WTC11 (cell line): ENCODE data around the gene MEGF6. TPM values are rescaled to one million over a fixed set of nuclear protein-coding genes. Genes with fewer than 3 reads are reported as not detected.
A peak's percentile ranks its signal among the peaks of the same experiment; 100 is the strongest.

ENCODE experiments used
- ATAC-seq: fragments of 200-7000 bp; cut with Tn5 transposase; 2 replicates; pipeline ENCODE4 v1.10.0; 2021; ENCODE audit warnings: mild to moderate bottlenecking, moderate library complexity
- CTCF ChIA-PET: fragments of 300-600 bp; sonication (Branson Sonifier 250); formaldehyde crosslinking; loops from one replicate; lab custom pipeline; 2021; ENCODE audit warnings: antibody characterized with exemption; lab: Charles Lee
- POLR2A ChIA-PET: fragments of 350-600 bp; sonication (Branson Sonifier 250); formaldehyde crosslinking; loops from one replicate; lab custom pipeline; 2021; ENCODE audit warnings: antibody characterized with exemption; lab: Charles Lee
- DNase-seq: peaks from one replicate; pipeline ENCODE4 v3.0.0; 2021; ENCODE audit warnings: low spot score
- H3K27ac Mint-ChIP-seq: 2 replicates; pipeline ENCODE4 v1.8.0; 2021; ENCODE audit warnings: mixed read lengths
- H3K27me3 Mint-ChIP-seq: 2 replicates; pipeline ENCODE4 v1.8.0; 2021; ENCODE audit warnings: low read depth, mild to moderate bottlenecking, moderate library complexity, mixed read lengths
- H3K36me3 Mint-ChIP-seq: 2 replicates; pipeline ENCODE4 v1.8.0; 2021; ENCODE audit warnings: mixed read lengths
- H3K4me1 Mint-ChIP-seq: 2 replicates; pipeline ENCODE4 v1.8.0; 2022; ENCODE audit warnings: mixed read lengths
- H3K4me3 Mint-ChIP-seq: 2 replicates; pipeline ENCODE4 v1.8.0; 2021; ENCODE audit warnings: mild to moderate bottlenecking, moderate library complexity, mixed read lengths
- H3K9me3 Mint-ChIP-seq: 2 replicates; pipeline ENCODE4 v1.8.0; 2021; ENCODE audit warnings: mixed read lengths
- AFF4 ChIP-seq: sonication (generic); formaldehyde crosslinking; IDR thresholded peaks from 2 replicates; pipeline ENCODE4 v1.8.1; 2023; ENCODE audit warnings: mild to moderate bottlenecking, missing genetic modification reagents, borderline replicate concordance
- CREB1 ChIP-seq: sonication (generic); formaldehyde crosslinking; IDR thresholded peaks from 2 replicates; pipeline ENCODE4 v1.8.0; 2023; ENCODE audit warnings: mild to moderate bottlenecking, missing genetic modification reagents
- CREM ChIP-seq: sonication (generic); formaldehyde crosslinking; IDR thresholded peaks from 2 replicates; pipeline ENCODE4 v1.8.1; 2022; ENCODE audit warnings: mild to moderate bottlenecking, missing genetic modification reagents, moderate library complexity
- FOXK1 ChIP-seq: sonication (generic); formaldehyde crosslinking; IDR thresholded peaks from 2 replicates; pipeline ENCODE4 v1.8.0; 2022; ENCODE audit warnings: mild to moderate bottlenecking, moderate library complexity, missing genetic modification reagents
- FOXP1 ChIP-seq: sonication (generic); formaldehyde crosslinking; IDR thresholded peaks from 2 replicates; pipeline ENCODE4 v1.8.0; 2022; ENCODE audit warnings: missing genetic modification reagents, mild to moderate bottlenecking, moderate library complexity, borderline replicate concordance
- GABPB1 ChIP-seq: sonication (generic); formaldehyde crosslinking; IDR thresholded peaks from 2 replicates; pipeline ENCODE4 v1.8.1; 2023; ENCODE audit warnings: mild to moderate bottlenecking, missing genetic modification reagents
- NFE2L1 ChIP-seq: sonication (generic); formaldehyde crosslinking; IDR thresholded peaks from 2 replicates; pipeline ENCODE4 v1.8.1; 2023; ENCODE audit warnings: missing genetic modification reagents
- NR2C2 ChIP-seq: sonication (generic); formaldehyde crosslinking; IDR thresholded peaks from 2 replicates; pipeline ENCODE4 v1.8.0; 2022; ENCODE audit warnings: mild to moderate bottlenecking, missing genetic modification reagents
- SMAD3 ChIP-seq: sonication (generic); formaldehyde crosslinking; IDR thresholded peaks from 2 replicates; pipeline ENCODE4 v1.8.0; 2022; ENCODE audit warnings: missing genetic modification reagents, mild to moderate bottlenecking, borderline replicate concordance
- SMAD4 ChIP-seq: sonication (generic); formaldehyde crosslinking; IDR thresholded peaks from 2 replicates; pipeline ENCODE4 v1.8.0; 2022; ENCODE audit warnings: mild to moderate bottlenecking, missing genetic modification reagents
- SOX15 ChIP-seq: fragments of 250-450 bp; sonication (Bioruptor Pico); IDR thresholded peaks from 2 replicates; pipeline ENCODE4 v1.9.0; 2021; ENCODE audit warnings: mild to moderate bottlenecking
- TCF7 ChIP-seq: sonication (generic); formaldehyde crosslinking; IDR thresholded peaks from 2 replicates; pipeline ENCODE4 v1.8.0; 2022; ENCODE audit warnings: mild to moderate bottlenecking, low read depth, missing genetic modification reagents, moderate library complexity
- ZNF138 ChIP-seq: sonication (generic); formaldehyde crosslinking; conservative IDR thresholded peaks from 2 replicates; pipeline ENCODE4 v1.8.1; 2022; ENCODE audit warnings: mild to moderate bottlenecking, moderate library complexity, missing genetic modification reagents
- ZNF423 ChIP-seq: fragments of 250-450 bp; sonication (Bioruptor Pico); IDR thresholded peaks from 2 replicates; pipeline ENCODE4 v2.1.2; 2022; ENCODE audit warnings: mild to moderate bottlenecking, moderate library complexity
- total RNA-seq: library from RNA; stranded (reverse); gene quantifications from 3 replicates; pipeline ENCODE4 v1.2.3, GENCODE V29; 2021
- TF ChIP-seq, protein P1 (sequence below): sonication (generic); formaldehyde crosslinking; IDR thresholded peaks from 2 replicates; pipeline ENCODE4 v1.8.0; 2023; ENCODE audit warnings: mild to moderate bottlenecking, missing genetic modification reagents
- TF ChIP-seq, protein P2 (sequence below): sonication (generic); formaldehyde crosslinking; IDR thresholded peaks from 2 replicates; pipeline ENCODE4 v1.8.0; 2023; ENCODE audit warnings: missing genetic modification reagents, mild to moderate bottlenecking, borderline replicate concordance
- TF ChIP-seq, protein P3 (sequence below): sonication (generic); formaldehyde crosslinking; IDR thresholded peaks from 2 replicates; pipeline ENCODE4 v1.8.1; 2022; ENCODE audit warnings: missing genetic modification reagents, borderline replicate concordance
- TF ChIP-seq, protein P4 (sequence below): sonication (generic); formaldehyde crosslinking; IDR thresholded peaks from 2 replicates; pipeline ENCODE4 v1.8.1; 2023; ENCODE audit warnings: mild to moderate bottlenecking, missing genetic modification reagents
- TF ChIP-seq, protein P5 (sequence below): sonication (generic); formaldehyde crosslinking; IDR thresholded peaks from 2 replicates; pipeline ENCODE4 v1.8.1; 2022; ENCODE audit warnings: mild to moderate bottlenecking, missing genetic modification reagents, moderate library complexity, borderline replicate concordance
- TF ChIP-seq, protein P6 (sequence below): sonication (generic); formaldehyde crosslinking; IDR thresholded peaks from 2 replicates; pipeline ENCODE4 v1.8.1; 2022; ENCODE audit warnings: low read depth, missing genetic modification reagents, borderline replicate concordance

MEGF6 gene
- total RNA-seq, 1 experiment from 2014 or later, result 24.9 TPM

DNA sequence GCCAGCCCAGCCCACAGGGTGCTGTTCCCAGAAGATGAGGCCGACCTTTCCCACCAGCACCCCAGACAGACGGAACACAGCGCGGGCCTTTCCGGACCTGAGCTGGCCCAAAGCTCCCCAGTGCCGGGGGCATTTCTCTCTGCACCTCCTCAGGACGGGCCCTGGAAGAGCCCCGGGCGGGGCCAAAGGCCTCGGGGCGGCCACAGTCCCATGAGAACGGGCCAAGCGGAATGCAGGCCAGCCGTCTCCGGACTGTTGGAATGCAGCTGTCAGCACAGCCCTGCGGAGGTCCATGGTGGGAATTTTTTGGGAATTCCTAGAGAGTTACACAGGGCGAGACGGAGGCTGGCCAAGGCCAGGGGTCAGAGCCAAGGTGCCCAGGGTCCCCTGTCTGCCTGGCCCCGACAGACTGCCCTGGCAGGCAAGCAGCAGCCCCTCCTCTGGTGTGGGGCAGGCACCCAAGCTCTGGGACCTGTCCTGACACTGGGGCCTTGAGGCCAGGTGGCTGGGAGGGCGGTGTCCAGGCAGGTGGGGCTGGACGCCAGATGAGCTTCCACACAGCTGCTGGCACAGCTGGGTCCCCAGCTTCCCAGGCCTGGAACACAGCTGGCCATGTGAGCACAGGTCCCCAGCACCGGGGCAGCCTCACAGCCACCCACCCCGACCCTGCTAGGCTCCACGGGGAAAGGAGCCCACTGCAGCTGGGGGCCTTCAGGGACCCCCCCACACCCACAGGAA lies 63.0 kb downstream of the MEGF6 start:
- no peaks in the 10 kb centered on the region for H3K27me3 Mint-ChIP-seq
- ChIA-PET POLR2A (no interaction called here), CTCF (interaction anchor here (0.9 to 2.2 kb wide), 6 partner anchors 17 to 123 kb away, joined by 3 to 9 read pairs (median 4); no protein-coding TSS in a partner anchor)
- ATAC-seq (0 out of 2 replicates have a peak, but pooled peaks have one; percentile 12), DNase-seq (peak; percentile 34)
- H3K36me3 Mint-ChIP-seq, result no peaks in the 10 kb centered on the region
- H3K4me1 Mint-ChIP-seq, result no peaks in the 10 kb centered on the region
- H3K4me3 Mint-ChIP-seq, result no peak overlapping the region
- TF ChIP-seq NFE2L1 (CRISPR knock-in tag), result no peak
- no peak for TF ChIP-seq NR2C2 (CRISPR knock-in tag)
- TF ChIP-seq AFF4 (CRISPR knock-in tag), result no peak
- TF ChIP-seq SMAD3 (CRISPR knock-in tag), result no peak
- TF ChIP-seq, protein P1, sequence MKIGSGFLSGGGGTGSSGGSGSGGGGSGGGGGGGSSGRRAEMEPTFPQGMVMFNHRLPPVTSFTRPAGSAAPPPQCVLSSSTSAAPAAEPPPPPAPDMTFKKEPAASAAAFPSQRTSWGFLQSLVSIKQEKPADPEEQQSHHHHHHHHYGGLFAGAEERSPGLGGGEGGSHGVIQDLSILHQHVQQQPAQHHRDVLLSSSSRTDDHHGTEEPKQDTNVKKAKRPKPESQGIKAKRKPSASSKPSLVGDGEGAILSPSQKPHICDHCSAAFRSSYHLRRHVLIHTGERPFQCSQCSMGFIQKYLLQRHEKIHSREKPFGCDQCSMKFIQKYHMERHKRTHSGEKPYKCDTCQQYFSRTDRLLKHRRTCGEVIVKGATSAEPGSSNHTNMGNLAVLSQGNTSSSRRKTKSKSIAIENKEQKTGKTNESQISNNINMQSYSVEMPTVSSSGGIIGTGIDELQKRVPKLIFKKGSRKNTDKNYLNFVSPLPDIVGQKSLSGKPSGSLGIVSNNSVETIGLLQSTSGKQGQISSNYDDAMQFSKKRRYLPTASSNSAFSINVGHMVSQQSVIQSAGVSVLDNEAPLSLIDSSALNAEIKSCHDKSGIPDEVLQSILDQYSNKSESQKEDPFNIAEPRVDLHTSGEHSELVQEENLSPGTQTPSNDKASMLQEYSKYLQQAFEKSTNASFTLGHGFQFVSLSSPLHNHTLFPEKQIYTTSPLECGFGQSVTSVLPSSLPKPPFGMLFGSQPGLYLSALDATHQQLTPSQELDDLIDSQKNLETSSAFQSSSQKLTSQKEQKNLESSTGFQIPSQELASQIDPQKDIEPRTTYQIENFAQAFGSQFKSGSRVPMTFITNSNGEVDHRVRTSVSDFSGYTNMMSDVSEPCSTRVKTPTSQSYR, result no peak
- TF ChIP-seq SMAD4 (CRISPR knock-in tag), result no peak
- TF ChIP-seq, protein P2, sequence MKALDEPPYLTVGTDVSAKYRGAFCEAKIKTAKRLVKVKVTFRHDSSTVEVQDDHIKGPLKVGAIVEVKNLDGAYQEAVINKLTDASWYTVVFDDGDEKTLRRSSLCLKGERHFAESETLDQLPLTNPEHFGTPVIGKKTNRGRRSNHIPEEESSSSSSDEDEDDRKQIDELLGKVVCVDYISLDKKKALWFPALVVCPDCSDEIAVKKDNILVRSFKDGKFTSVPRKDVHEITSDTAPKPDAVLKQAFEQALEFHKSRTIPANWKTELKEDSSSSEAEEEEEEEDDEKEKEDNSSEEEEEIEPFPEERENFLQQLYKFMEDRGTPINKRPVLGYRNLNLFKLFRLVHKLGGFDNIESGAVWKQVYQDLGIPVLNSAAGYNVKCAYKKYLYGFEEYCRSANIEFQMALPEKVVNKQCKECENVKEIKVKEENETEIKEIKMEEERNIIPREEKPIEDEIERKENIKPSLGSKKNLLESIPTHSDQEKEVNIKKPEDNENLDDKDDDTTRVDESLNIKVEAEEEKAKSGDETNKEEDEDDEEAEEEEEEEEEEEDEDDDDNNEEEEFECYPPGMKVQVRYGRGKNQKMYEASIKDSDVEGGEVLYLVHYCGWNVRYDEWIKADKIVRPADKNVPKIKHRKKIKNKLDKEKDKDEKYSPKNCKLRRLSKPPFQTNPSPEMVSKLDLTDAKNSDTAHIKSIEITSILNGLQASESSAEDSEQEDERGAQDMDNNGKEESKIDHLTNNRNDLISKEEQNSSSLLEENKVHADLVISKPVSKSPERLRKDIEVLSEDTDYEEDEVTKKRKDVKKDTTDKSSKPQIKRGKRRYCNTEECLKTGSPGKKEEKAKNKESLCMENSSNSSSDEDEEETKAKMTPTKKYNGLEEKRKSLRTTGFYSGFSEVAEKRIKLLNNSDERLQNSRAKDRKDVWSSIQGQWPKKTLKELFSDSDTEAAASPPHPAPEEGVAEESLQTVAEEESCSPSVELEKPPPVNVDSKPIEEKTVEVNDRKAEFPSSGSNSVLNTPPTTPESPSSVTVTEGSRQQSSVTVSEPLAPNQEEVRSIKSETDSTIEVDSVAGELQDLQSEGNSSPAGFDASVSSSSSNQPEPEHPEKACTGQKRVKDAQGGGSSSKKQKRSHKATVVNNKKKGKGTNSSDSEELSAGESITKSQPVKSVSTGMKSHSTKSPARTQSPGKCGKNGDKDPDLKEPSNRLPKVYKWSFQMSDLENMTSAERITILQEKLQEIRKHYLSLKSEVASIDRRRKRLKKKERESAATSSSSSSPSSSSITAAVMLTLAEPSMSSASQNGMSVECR (CRISPR knock-in tag), result no peak
- TF ChIP-seq ZNF423 (CRISPR knock-in tag), result no peak
- TF ChIP-seq GABPB1 (CRISPR knock-in tag), result no peak
- TF ChIP-seq ZNF138 (CRISPR knock-in tag), result no peak
- TF ChIP-seq, protein P3, sequence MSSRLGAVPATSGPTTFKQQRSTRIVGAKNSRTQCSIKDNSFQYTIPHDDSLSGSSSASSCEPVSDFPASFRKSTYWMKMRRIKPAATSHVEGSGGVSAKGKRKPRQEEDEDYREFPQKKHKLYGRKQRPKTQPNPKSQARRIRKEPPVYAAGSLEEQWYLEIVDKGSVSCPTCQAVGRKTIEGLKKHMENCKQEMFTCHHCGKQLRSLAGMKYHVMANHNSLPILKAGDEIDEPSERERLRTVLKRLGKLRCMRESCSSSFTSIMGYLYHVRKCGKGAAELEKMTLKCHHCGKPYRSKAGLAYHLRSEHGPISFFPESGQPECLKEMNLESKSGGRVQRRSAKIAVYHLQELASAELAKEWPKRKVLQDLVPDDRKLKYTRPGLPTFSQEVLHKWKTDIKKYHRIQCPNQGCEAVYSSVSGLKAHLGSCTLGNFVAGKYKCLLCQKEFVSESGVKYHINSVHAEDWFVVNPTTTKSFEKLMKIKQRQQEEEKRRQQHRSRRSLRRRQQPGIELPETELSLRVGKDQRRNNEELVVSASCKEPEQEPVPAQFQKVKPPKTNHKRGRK (CRISPR knock-in tag), result no peak
- TF ChIP-seq, protein P4, sequence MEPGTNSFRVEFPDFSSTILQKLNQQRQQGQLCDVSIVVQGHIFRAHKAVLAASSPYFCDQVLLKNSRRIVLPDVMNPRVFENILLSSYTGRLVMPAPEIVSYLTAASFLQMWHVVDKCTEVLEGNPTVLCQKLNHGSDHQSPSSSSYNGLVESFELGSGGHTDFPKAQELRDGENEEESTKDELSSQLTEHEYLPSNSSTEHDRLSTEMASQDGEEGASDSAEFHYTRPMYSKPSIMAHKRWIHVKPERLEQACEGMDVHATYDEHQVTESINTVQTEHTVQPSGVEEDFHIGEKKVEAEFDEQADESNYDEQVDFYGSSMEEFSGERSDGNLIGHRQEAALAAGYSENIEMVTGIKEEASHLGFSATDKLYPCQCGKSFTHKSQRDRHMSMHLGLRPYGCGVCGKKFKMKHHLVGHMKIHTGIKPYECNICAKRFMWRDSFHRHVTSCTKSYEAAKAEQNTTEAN (CRISPR knock-in tag), result no peak
- TF ChIP-seq, protein P5, sequence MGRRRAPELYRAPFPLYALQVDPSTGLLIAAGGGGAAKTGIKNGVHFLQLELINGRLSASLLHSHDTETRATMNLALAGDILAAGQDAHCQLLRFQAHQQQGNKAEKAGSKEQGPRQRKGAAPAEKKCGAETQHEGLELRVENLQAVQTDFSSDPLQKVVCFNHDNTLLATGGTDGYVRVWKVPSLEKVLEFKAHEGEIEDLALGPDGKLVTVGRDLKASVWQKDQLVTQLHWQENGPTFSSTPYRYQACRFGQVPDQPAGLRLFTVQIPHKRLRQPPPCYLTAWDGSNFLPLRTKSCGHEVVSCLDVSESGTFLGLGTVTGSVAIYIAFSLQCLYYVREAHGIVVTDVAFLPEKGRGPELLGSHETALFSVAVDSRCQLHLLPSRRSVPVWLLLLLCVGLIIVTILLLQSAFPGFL, result no peak
- TF ChIP-seq CREM (CRISPR knock-in tag), result no peak
- TF ChIP-seq CREB1, result no peak
- TF ChIP-seq TCF7 (CRISPR knock-in tag), result no peak
- no peak for TF ChIP-seq SOX15 (CRISPR knock-in tag)
- TF ChIP-seq, protein P6, sequence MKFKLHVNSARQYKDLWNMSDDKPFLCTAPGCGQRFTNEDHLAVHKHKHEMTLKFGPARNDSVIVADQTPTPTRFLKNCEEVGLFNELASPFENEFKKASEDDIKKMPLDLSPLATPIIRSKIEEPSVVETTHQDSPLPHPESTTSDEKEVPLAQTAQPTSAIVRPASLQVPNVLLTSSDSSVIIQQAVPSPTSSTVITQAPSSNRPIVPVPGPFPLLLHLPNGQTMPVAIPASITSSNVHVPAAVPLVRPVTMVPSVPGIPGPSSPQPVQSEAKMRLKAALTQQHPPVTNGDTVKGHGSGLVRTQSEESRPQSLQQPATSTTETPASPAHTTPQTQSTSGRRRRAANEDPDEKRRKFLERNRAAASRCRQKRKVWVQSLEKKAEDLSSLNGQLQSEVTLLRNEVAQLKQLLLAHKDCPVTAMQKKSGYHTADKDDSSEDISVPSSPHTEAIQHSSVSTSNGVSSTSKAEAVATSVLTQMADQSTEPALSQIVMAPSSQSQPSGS (CRISPR knock-in tag), result no peak
- TF ChIP-seq FOXP1 (CRISPR knock-in tag), result no peak
- TF ChIP-seq FOXK1 (CRISPR knock-in tag), result no peak
- 0 out of 2 replicates have a peak overlapping the region, but pooled peaks have one; percentile 68 for H3K27ac Mint-ChIP-seq
- H3K9me3 Mint-ChIP-seq, result no peaks in the 10 kb centered on the region
